Measurements from ENCODE around the gene SLC9A3.

DNA sequence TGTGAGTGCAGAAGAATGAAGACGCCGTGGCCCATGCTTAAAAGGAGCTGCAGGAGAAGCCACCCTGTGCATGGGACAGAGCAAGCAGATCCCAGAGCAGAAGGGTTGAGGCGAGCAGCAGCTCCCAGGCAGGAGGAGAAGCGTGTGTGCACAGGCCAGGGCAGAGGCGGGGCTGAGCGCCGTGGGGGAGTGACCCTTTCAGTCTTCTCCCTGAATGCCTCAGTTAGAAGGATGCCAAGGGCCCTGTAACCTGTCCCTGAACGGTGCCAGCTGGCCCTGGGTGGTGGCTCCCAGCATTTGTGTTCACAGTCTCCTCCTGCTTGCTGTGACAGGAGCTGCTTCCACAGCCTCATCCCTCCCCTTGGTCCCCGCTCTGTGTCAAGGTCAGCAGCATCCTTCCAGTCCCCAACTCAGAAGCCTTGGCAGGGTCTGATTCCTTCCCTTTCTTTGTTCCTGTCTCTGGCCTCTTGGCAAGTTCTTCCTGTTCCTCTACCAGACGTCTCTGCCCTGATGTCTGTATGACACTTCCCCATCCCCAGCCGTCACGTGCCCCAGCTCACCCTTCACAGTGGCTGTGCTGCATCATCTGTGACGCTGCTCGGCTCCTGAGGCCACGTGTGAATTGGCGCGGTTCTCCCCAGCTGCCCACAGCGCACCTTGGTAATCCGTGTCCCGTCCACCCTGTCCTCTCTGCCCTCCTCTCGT is 76.0 kb downstream of the SLC9A3 start:
- TF ChIP-seq, protein P1, sequence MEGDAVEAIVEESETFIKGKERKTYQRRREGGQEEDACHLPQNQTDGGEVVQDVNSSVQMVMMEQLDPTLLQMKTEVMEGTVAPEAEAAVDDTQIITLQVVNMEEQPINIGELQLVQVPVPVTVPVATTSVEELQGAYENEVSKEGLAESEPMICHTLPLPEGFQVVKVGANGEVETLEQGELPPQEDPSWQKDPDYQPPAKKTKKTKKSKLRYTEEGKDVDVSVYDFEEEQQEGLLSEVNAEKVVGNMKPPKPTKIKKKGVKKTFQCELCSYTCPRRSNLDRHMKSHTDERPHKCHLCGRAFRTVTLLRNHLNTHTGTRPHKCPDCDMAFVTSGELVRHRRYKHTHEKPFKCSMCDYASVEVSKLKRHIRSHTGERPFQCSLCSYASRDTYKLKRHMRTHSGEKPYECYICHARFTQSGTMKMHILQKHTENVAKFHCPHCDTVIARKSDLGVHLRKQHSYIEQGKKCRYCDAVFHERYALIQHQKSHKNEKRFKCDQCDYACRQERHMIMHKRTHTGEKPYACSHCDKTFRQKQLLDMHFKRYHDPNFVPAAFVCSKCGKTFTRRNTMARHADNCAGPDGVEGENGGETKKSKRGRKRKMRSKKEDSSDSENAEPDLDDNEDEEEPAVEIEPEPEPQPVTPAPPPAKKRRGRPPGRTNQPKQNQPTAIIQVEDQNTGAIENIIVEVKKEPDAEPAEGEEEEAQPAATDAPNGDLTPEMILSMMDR (IDR thresholded peaks at IDR 0.05) = no peak
- TF ChIP-seq POLR2A (IDR thresholded peaks at IDR 0.05) = no peak

Data from uterus (tissue), 2 donors.